WTC11 (cell line): ENCODE data around the gene RASIP1.
A peak's percentile ranks its signal among the peaks of the same experiment; 100 is the strongest.

Experiments
- TF ChIP-seq, protein P1 (sequence below): sonication (generic); formaldehyde crosslinking; IDR thresholded peaks from 2 replicates; pipeline ENCODE4 v1.8.0; 2022; ENCODE audit warnings: mild to moderate bottlenecking, missing genetic modification reagents
- TF ChIP-seq, protein P2 (sequence below): fragments of 200-600 bp; IDR thresholded peaks from 2 replicates; pipeline ENCODE4 v1.8.0; 2022; ENCODE audit warnings: antibody characterized with exemption

DNA sequence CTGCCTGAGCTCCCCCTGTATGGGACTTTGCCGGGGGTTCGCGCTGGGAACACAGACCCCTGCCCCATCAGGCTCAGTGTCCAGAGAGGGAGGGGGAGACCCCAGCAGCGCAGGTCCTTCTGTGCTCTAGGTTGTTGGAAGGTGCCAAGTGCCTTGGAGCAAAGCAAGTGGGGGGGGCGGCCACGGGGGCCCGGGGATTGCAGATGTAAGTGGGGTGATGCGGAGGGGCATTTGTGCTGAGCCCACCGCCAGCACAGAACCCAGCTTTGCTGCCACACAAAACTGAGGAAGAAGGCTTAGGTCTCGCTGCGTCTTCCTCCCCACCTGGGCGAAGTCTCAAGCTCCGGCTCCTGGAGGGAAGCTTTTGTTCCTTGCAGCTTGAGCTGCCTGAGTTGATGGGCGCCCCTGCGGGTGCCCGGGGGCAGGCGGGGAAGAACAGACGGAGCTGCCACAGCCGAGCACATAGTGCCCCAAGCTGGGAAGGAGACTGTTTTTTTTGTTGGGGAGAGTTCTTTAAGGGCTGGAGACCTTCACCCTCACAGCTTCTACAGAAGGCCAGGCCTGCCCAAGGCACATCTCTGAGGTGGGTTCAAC, 66.1 kb downstream of the RASIP1 start:
- TF ChIP-seq, protein P1, sequence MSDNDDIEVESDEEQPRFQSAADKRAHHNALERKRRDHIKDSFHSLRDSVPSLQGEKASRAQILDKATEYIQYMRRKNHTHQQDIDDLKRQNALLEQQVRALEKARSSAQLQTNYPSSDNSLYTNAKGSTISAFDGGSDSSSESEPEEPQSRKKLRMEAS (CRISPR knock-in tag), result 0 out of 2 replicates have a peak, but pooled peaks have one; percentile 7
- TF ChIP-seq, protein P2, sequence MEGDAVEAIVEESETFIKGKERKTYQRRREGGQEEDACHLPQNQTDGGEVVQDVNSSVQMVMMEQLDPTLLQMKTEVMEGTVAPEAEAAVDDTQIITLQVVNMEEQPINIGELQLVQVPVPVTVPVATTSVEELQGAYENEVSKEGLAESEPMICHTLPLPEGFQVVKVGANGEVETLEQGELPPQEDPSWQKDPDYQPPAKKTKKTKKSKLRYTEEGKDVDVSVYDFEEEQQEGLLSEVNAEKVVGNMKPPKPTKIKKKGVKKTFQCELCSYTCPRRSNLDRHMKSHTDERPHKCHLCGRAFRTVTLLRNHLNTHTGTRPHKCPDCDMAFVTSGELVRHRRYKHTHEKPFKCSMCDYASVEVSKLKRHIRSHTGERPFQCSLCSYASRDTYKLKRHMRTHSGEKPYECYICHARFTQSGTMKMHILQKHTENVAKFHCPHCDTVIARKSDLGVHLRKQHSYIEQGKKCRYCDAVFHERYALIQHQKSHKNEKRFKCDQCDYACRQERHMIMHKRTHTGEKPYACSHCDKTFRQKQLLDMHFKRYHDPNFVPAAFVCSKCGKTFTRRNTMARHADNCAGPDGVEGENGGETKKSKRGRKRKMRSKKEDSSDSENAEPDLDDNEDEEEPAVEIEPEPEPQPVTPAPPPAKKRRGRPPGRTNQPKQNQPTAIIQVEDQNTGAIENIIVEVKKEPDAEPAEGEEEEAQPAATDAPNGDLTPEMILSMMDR, result no peak
